ENCODE data around the gene MIP.
"Not testable (repeated sequence)": the region's sequence is repeated elsewhere in the genome, so short reads cannot be mapped to it uniquely, and the experiment has no call there.

The MIP gene

GRCh38 chr12:56462565-56462964 lies 8.1 kb upstream of the MIP start:
- no peak for DNase-seq

- no peak for DNase-seq
Measured at GRCh38 chr12:56461235-56462159, 7.0 kb upstream of the MIP start.

GRCh38 chr12:56457817-56458216 lies 3.4 kb upstream of the MIP start:
- no peak for DNase-seq

- DNase-seq = no peak
Measured at GRCh38 chr12:56451147-56451546, 3.3 kb downstream of the MIP start.

GRCh38 chr12:56450241-56450640 lies 4.2 kb downstream of the MIP start:
- DNase-seq = no peak

GRCh38 chr12:56449622-56449984 lies 4.9 kb downstream of the MIP start:
- no peak for DNase-seq

GRCh38 chr12:56448860-56449621 lies 5.4 kb downstream of the MIP start, which contains the start of gene TIMELESS:
Gene TIMELESS (minus strand): TSS chr12:56449426. CDS start chr12:56434170, 15,256 bp downstream.
- DNase-seq = peak; percentile 96

- DNase-seq = not testable (repeated sequence)
Measured at GRCh38 chr12:56443208-56443607, 11.2 kb downstream of the MIP start.

GRCh38 chr12:56437430-56438176 lies 16.9 kb downstream of the MIP start:
- peak; percentile 71 for DNase-seq

GRCh38 chr12:56434828-56435227 lies 19.6 kb downstream of the MIP start:
- DNase-seq = no peak

- DNase-seq = no peak
Measured at GRCh38 chr12:56431850-56432249, 22.6 kb downstream of the MIP start.

GRCh38 chr12:56431288-56431687 lies 23.2 kb downstream of the MIP start:
- no peak for DNase-seq

GRCh38 chr12:56425940-56426438 lies 28.5 kb downstream of the MIP start:
- DNase-seq = no peak

GRCh38 chr12:56425193-56425592 lies 29.3 kb downstream of the MIP start:
- no peak for DNase-seq

GRCh38 chr12:56420411-56420810 lies 34.0 kb downstream of the MIP start:
- DNase-seq = no peak

- DNase-seq = no peak
Measured at GRCh38 chr12:56417739-56418138, 36.7 kb downstream of the MIP start.

- DNase-seq = no peak
Measured at GRCh38 chr12:56414401-56414800, 40.1 kb downstream of the MIP start.

GRCh38 chr12:56413392-56413791 lies 41.1 kb downstream of the MIP start:
- peak; percentile 12 for DNase-seq

GRCh38 chr12:56411781-56412639 lies 42.4 kb downstream of the MIP start:
- DNase-seq = no peak

GRCh38 chr12:56410768-56411167 lies 43.7 kb downstream of the MIP start:
- no peak for DNase-seq

- DNase-seq = no peak
Measured at GRCh38 chr12:56408799-56409417, 45.5 kb downstream of the MIP start.

- not testable (repeated sequence) for DNase-seq
Measured at GRCh38 chr12:56404227-56404626, 50.2 kb downstream of the MIP start.

All from hematopoietic multipotent progenitor cell treated with erythropoietin and hydrocortisone succinate and interleukin-3 and kit ligand, for 4 days (in vitro differentiated cells).